Epithelial cell of prostate (primary cell): ENCODE data around the gene COL19A1.

ENCODE experiments used
- DNase-seq: peaks from one replicate; pipeline ENCODE4 v3.0.0-alpha.2; 2011; ENCODE audit warnings: low read depth, low spot score
- H3K27ac ChIP-seq: fragments of 450-650 bp; 2 replicates; pipeline ENCODE4 v1.5.1; 2017; ENCODE audit warnings: mild to moderate bottlenecking

The COL19A1 gene

DNA sequence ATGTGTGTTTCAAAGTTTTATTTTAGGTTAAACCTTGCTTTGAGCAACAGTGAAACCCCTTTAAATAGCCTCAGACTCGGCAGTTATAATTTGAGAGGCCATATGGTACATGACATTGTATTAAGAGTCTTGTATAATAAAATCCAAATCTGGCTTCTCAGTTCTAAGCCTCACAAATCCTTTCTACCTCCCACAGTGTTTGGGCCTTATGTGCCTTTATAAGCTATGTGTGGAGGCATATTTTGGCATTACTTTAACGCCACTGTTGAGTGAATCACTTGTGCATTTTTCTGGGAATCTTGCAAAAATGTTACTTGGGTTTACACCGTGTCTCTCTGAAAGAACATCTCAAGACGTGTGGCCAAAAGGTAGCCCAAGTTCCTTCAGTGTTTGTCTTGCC lies 284.2 kb downstream of the COL19A1 start:
- DNase-seq: no peak
- H3K27ac ChIP-seq: no peak overlapping the region

DNA sequence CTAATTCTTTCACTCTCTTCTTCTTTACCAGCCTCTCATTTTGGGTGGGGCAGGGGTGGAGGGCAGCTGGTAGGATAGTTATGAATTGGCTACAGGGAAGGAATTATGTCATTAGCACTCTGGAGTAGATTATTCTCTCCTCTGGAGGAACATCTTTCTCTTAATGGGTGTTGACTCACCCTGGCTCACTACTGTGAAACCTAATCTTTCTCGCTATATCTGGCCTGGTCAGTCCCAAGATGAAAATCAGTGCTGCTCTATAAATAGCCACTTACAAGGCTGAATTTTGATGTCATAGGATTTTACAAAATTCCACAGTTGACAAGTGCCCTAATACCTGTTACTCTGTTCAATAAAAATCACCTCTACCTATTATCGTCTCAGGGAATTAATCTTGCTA lies 285.3 kb downstream of the COL19A1 start:
- no peak for DNase-seq
- no peak overlapping the region for H3K27ac ChIP-seq

DNA sequence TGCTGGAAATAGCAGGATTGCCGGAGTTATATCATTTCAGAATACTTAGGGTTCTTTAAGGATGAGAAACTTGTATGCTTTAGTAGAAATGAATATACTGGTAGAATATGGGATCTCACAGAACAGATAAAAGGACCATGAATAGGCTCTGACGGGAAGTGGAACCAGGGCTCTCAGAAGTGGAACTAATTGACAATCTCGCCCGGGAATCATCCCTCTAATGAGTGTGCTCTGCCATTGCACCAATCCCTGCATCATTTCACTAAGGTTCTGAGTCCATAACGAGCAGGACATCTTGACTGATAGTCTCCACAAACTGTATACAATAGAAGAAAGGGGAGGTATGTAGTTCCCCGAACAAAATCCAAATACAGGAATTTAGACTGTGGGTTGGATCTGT lies 286.4 kb downstream of the COL19A1 start:
- H3K27ac ChIP-seq: no peak overlapping the region
- DNase-seq: no peak

DNA sequence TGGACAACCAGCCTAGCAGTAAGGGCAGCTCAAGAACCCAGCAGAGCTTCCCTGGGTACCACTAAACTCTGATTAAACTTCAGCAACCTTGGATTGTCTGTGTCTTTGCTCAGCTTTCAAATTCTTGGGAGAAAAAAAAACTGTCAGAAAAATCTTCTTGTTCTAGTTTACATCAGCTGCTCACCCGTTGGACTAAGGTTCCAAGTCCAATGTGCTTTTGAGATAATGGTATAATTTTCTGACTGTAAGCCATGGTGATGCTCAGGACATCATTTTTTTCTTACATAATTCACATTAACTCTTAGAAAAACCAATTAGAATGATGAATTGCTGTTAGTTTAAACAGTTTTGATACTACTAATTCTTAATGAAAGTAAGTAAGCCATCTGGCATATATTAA lies 290.7 kb downstream of the COL19A1 start:
- H3K27ac ChIP-seq: no peak overlapping the region
- no peak for DNase-seq

DNA sequence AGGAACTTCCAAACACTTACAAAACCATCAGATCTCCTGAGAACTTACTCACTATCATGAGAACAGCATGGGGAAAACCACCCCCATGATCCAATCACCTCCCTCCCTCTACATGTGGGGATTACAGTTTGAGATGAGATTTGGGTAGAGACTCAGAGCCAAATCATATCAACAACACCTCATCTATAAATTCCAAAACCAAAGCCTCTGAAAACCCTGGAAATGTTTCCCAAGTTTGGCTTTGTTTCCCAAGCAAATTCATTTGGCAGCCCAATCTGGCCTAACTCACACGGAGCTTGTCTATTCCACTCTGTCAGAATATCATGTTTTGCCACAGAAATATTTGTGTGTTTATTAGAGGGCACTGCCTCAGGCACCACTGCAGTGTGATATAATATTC lies 293.9 kb downstream of the COL19A1 start:
- DNase-seq: no peak
- no peak overlapping the region for H3K27ac ChIP-seq

DNA sequence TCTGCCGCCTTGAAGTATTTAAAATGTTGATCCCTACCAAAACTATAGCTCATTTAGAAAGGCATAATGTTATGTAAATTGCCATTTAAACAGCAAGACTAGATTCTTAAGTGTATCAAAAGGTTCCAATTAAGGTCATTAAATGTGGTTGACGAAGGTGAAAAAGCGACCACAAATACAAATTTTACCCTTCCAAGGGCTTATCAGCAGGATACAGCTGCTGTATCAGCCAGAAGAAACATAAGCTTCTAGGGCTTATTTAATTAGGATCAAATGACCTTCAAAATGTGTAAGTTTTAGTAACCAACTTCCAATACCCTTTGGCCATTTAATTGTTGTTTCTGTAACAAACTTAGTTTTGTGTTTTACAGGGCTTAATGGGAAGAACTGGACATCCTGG lies 296.6 kb downstream of the COL19A1 start:
- H3K27ac ChIP-seq: no peak overlapping the region
- no peak for DNase-seq

DNA sequence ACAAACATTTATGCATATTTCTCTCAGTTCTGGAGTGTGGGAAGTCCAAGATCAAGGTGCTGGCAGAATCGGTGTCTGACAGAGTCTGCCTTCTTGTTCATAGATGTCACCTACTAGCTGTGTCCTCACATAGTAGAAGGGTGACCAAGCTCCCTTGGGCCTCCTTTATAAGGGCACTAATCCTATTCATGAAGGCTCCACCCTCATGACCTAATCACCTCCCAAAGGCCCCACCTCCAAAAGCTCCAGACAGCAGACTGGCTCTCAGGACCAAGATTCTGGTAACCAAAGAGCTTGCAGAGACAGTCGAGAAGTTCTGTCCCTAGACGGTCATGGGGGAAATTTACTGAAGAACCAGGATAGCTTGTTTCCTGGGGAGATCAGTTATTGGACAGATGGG lies 297.4 kb downstream of the COL19A1 start:
- no peak overlapping the region for H3K27ac ChIP-seq
- DNase-seq: no peak

DNA sequence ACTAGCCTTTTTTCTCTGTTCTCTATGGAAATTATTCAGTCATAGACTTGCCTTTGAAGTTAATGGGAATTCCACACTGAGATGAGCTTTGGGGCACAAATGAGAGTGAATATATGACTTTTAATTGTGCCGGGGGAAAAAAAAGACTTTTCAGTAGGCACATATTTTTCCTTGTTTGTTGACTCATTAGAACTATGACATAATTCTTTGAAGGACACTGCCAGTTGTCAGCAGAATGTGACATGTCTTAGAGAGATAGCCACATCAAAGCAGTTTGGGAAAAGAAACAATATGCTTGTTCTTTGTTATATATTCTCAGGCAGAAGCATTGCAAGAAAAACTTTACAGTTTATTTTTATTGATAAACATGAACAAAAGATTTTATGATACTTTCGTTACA lies 298.2 kb downstream of the COL19A1 start:
- DNase-seq: no peak
- H3K27ac ChIP-seq: no peak overlapping the region

DNA sequence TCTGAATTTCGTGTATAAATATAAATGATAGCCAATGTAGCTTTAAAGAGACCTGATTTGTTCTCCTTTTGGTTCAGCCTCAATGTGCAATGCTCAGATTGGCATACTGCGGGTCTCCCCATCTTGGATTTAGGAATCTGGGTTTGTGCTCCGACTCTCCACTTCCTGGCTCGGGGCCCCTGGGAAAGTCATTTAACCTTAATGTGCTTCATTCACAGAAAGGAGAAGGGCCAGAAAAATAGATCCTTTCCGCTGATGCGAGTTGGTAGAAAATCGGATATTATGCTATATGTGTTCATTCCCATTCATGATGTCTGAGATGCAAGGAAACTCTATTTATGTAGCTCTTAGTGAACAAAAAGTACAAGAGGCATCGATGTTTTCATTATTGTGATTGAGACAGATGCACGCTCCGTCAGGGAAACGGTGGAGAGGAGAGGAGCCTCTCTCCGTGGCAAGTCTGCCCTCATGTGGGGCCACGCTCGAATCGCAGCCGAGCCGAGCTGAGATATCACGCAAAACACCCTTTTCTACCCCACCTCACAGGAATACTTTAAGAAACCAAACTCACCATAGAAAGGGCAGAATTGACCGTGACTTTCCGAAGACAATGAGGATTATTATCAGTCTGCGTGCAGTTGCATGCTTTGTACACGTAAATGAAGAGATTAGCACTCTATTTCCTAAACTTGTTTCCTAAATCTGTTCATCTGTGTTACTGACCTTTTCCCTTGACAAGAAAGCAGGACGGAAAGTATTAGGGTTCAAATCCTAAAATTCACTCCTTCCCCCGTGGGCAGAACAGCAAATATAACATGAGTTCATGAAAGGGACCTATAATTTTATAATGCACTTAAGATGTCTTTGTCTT lies 300.0 kb downstream of the COL19A1 start:
- no peak for DNase-seq
- no peak overlapping the region for H3K27ac ChIP-seq

DNA sequence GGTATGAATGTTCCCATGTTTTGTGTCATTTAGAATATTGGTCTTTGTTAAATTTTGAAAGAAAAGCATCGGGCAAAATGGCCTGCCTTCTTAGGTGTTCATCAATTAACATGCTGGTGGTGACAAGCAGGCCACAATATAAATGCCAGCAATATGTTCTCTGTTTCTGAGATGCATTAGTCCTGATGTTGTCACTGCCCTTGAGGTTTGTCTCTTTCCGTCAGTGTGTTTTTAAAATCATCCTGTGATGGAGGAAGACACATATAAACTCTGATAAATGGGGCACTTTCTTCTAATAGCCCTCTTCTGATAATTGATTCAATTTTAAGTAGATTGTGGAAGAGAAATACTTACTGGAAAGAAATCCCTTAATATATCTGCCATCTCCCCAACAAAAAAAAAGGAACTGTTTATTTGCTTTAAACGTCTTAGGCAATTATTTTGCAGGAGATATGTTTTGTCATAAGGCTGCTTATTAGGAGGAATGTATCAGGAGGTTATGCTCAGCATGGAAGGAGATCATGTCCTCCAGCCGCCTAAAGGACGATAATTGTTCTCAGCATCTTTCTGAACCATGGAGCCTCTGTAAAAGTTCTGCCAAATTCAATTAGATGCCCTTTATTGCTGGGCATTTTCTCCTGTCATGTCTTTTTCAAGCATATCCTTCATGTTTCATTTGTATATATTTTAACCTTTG lies 302.5 kb downstream of the COL19A1 start:
- no peak overlapping the region for H3K27ac ChIP-seq
- no peak for DNase-seq

DNA sequence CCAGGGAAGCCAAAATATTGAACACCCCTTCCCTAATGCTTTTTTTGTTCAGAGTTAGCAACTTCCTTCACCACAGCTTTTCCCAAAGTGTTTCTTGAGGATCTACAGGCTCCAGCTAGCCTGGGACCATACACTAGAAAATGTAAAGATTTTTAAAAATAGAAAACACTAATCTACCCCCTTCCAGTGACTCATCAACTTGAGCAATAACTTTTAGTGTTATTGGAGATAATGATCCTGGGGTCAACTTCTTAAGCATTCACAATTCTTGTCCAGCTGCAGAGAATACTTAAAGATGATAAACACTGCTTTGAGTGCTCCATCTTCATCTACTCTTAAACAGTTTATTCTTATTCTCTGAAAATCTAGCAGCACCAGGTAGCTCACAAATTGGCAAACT lies 304.9 kb downstream of the COL19A1 start:
- no peak overlapping the region for H3K27ac ChIP-seq
- no peak for DNase-seq

DNA sequence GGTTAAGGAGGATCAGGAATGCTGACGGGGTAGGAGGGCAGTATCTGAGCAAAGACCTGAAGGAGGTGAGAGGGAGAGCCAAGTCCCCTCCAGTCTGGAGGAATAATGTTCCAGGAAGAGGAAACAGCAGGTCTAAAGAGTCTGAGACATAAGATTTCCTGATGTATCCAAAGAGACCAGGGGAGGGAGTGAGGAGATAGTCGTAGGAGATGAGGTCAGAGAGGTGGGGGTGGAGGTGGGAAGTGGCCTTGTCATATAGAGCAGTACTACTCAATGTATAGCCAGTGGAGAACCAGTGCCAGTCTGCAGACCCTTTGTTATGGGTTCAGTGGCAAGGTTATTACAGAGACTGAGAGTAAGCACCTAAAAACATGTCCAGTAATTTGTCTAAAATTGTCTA lies 305.9 kb downstream of the COL19A1 start:
- DNase-seq: no peak
- no peak overlapping the region for H3K27ac ChIP-seq

DNA sequence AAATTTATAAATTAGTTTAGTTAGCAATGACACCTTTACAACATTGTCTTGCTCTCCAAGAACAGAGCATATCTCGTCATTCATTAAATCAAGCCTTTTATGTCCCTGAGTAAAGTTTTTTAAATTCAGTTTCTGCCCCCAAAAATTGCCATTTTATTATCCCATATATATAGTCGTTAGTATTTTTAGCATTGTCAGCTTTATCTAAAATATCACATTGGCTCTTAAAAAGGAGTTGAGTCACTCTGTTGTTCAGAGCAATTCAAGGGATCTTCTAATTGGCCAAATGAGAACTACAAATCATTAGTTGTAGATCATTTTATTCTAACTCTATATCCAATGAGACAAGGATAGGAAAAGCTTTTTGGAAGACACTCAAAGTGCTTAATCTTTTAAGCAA lies 309.4 kb downstream of the COL19A1 start:
- DNase-seq: no peak
- H3K27ac ChIP-seq: no peak overlapping the region

DNA sequence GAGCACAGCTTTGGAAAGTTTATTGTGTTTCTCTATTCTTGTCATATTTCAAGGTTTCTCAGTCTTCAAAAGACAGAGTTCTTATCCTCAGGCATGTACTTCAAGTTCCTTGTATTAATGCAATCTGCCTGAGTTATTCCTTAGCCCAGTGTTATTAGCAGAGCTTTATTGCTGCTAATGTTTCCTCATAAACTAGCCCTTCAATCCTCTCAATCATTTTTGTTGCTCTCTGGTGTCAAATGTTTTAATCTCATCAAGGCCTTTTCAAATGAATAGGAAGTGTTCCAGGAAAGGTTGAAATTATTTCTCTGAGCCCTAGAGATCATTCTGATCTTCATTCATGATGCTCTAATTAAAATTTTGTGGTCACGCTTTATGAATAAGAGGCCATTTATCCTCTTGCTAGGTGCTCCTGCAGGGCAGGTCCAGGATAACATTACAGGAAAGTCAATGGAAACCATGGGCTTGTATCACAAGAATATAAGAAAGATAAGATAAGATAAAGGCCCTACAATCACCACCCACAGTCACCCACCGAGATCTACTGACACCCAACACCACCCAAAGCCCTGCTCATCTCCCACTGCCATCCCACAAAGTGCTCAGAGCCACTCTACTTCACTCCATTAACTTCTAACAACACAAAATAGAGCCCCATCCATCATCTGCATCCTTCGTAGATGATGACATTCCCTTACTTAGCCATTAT lies 310.6 kb downstream of the COL19A1 start:
- no peak for DNase-seq
- H3K27ac ChIP-seq: no peak overlapping the region

DNA sequence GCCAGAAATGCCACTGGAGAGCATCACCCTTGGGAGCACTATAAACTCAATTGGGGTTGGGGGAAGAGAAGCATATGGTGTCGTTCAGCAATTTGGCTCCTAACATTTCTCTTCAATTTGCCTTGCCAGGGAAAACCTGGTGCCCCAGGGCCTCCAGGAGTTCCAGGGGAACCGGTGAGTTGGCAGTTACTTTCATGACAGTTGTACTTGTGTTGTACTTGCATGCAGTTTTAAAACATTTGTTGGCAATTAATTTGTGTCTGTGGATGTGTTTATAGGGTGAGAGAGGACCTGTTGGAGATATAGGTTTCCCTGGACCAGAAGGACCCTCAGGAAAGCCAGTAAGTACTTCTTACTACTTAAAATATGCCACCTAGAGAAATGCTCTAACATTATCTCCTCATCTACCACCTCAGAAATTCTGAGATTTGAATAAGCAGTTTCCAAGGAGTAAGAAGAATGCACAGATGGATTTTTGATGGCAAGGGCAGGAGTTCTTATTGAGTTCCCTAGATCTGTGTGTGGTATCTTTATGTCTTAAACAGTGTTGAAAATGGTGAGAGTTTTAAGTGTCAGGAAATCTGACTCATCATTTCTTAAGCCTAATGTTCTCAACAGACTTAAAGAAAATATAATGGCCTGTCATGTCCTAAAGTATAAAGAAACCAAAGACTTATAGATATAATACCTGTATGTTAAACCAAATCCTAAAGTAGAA lies 314.0 kb downstream of the COL19A1 start:
- no peak overlapping the region for H3K27ac ChIP-seq
- DNase-seq: no peak

DNA sequence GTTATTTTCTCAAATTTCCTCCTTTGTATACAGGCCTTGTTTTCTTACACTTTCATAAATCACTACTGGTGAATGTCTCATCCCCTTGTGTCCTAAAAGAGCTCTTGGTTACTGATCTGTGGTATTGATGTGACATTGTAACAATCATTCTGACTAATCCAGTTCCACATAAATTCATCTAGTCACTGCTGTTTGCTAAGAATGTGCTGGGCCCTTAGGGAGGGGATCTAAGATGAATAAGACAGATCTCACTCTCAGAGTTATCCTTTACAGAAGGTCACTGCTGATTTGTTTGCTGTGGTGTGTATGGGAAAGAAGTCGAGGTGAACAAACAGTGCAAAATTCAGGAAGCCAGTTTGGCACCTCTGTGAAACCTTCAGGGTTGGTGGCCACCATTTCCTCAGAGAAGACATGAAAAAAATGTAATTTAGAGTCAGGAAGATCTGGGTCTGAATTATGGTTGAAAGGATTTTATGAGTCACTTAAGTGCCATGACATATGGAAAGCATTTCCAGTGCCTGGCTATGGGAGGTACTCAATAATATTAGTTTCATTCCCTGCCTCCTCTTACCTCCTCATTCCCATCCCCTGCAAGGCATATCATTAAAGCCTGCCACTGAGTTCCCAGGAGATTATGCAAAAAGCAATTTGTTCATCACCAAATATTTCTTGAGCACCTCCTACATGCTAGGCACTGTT lies 314.7 kb downstream of the COL19A1 start:
- no peak for DNase-seq
- no peak overlapping the region for H3K27ac ChIP-seq

DNA sequence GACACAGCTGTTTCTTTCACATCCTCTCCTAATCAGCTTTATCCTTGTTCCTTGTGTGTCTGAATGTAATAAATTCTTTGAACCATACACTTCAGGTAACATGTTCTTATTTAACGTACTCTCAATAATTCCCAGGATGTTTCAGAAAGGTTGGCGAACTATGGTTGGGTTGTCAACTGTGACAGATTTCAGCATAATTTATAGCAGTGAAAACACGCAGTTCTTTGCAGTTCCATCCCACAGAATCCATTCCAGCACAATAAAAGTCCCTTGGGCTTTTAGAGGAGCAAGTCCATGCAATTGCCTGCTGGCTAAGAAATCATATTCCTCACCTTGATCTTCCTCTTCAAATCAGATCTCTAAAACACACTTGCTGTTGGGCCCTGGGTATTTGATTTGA lies 317.2 kb downstream of the COL19A1 start:
- H3K27ac ChIP-seq: no peak overlapping the region
- DNase-seq: no peak

DNA sequence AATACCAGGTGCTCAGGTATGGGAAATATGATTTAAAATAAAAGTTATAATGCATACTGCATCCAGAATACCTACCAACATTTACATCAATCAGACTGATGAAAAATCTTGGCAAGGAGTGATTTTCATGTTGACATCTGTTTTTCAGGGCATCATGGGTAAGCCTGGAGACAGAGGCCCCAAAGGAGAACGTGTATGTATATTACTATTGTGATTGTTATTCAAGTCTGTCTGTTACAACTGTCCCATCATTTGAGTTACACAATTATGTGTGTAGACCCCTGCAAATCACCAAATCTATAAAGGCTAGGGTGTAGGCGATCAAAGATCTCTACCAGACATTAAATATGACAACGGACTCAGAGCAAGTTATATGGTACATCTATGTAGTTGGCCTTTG lies 318.4 kb downstream of the COL19A1 start:
- no peak for DNase-seq
- no peak overlapping the region for H3K27ac ChIP-seq

DNA sequence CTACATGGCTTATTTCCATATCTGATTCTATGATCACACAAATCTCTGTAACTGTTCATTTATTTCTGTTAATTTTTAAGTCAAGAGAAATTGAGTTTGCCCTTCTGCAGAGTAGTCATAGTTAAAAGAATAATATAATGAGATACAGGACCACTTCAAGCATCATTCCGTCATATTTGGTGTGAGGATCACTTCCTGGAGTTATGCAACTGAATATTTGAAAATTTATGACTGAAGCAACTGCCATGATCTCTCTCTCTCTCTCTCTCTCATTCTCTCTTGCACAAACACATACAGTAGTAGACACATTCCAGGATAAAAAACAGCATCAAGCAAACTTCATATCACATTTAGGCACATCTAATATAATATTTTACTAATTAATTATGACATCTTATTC lies 320.1 kb downstream of the COL19A1 start:
- H3K27ac ChIP-seq: no peak overlapping the region
- no peak for DNase-seq

DNA sequence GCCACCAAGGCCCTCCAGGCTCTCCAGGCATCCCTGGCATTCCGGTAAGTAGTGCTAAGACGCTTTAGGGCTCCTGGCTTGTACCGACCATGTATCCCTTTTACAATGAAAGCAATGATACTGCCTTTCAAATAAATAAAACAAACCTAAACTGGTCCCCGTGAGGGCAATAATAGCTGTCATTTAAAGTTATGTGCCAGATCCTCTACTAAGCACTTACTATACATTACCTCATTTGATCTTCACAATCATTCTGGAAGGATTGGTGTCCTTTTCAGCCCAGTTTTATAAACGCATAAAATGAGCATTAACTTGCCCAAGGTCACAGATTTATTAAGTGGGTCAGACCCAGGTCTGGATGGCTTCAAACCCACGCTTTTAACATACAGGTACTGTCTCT lies 321.8 kb downstream of the COL19A1 start:
- no peak for DNase-seq

More for the DNA sequence above, 321.8 kb downstream of the COL19A1 start:
- H3K27ac ChIP-seq: no peak overlapping the region
